ENCODE results near the gene KLRC4.
"Not testable (repeated sequence)": the region's sequence is repeated elsewhere in the genome, so short reads cannot be mapped to it uniquely, and the experiment has no call there.

KLRC4 gene, protein sequence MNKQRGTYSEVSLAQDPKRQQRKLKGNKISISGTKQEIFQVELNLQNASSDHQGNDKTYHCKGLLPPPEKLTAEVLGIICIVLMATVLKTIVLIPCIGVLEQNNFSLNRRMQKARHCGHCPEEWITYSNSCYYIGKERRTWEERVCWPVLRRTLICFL

DNA sequence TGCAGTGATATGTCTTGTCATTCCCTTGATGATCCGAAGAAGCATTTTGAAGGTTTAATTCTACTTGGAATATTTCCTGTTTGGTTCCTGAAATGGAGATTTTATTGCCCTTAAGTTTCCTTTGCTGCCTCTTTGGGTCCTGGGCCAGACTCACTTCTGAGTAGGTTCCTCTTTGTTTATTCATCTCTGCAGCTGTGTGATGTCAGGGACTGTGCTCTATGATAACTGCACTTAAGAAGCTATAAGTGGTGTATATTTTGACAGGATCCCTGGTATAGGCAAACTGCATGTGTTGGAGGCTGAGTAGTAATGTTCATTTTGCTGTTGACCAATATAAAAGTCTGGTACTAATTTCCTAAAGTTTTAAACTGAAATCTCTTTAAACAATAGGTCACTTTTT, at the start of gene KLRC4:
KLRC4 (minus strand) TSS at position 366 of the 400 bp plus-strand sequence; CDS start at position 184, 182 bp downstream.
- DNase-seq (ENCODE audit: low read depth), result peak; percentile 26

DNA sequence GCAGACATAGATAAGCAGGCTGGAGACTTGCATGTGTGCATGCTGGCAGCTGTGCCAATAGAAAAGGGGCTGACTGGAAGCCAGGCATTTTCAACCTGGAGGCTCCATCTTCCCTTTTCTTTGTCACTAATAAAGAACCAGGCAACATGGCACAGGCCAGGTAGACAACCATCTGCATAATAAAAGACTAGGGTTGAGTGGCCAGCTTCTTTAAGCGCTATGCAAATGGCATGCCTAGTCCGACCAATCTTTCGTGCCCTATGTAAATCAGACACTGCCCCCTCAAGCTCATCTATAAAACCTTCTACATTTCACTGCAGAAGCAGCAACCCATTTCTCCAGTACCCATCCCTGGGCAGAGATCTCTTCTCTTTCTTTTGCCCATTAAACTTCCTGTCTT, 48.2 kb upstream of the KLRC4 start:
- DNase-seq (ENCODE audit: low read depth), result no peak

DNA sequence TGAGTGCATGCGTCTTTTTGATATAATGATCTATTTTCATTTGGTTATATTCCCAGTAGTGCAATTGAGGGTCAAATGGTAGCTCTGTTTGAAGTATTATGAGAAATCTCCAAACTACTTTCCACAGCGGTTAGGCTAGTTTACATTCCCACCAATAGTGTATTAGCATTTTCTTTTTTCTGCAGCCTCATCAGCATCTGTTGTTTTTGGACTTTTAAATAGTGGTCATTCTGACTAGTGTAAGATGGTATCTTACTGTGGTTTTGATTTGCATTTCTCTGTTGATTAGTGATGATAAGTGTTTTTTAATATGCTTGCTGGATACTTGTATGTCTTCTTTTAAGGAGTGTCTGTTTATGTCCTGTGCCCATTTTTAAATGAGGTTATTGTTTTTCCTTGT, 47.3 kb upstream of the KLRC4 start:
- no peak for DNase-seq (ENCODE audit: low read depth)

DNA sequence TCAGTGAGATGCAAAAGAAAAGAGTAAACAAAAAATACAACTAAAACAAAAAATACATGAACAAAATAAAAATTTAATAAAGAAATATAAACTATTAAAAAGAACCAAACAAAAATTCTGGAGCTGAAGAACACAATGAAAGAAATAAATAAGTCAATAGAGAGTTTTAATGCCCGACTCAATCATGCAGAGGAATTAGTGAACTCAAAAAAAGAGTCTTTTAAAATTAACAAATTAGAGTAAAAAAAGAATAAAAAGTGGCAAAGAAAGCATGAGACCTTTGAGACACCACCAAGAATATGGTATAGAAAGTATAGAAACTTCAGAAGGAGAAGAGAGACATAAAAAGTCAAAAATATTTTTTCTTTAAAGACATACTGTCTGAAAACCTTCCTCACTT, 46.2 kb upstream of the KLRC4 start:
- DNase-seq (ENCODE audit: low read depth), result no peak

DNA sequence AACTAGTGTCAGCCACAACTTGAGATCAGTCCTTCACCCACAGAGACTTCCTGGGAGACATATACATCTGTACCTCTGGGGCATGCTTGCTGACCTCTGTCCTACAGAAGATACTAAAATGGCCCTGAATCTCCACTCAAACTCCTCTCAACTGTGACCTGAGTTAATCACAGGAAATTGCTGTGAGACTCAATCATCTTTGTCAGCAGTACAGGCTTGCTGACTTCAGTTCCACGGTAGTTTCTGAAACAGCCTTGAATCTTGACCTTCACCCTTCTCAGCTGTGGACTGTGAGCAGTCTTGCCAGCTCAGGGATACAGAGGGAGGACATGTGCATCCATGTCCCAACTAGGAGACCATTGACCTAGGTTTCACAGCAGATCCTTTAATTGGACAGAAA, 45.0 kb upstream of the KLRC4 start:
- peak; percentile 7 for DNase-seq (ENCODE audit: low read depth)

DNA sequence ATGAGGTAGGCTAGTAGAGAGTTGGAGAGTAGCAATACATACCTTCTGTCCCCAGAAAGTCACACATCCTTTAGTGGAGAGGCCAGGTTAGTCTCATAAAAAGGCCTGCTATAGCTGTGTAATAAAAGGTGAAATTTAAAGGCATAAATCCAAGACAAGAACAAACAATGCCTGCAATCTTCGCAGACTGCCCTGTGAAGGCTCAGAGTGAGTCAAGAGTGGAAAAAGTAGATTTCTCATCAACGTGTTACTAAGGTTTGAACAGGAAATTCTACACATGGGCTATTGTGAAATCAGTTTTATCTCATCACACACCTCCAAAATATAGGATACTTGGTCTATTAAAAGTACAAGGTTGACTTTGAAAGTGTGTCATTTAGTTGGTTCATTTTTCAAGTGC, 43.6 kb upstream of the KLRC4 start, which contains the start of gene KLRC1:
KLRC1 (minus strand) TSS at position 222 of the 400 bp plus-strand sequence. CDS start 2,221 bp downstream, outside the sequence.
- DNase-seq (ENCODE audit: low read depth), result peak; percentile 24

DNA sequence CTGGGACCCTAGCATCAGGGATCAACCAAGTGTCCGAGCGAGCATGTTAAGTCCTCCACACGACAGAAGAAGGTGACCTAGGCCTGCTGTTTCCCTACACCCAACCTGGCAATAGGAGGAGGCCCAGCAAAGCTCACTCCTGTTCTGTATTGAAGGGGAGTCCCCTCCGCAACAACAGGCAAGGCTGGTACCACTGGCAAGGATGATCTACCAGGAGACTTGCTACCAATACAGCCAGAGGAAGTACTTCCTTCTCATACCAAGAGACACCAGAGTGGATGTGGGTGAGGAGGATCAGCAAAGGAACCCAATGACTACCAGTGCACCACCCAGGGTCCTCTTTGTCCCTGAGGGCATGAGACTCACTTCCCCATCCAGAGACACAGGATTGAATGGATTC, 38.7 kb upstream of the KLRC4 start:
- DNase-seq (ENCODE audit: low read depth), result no peak

DNA sequence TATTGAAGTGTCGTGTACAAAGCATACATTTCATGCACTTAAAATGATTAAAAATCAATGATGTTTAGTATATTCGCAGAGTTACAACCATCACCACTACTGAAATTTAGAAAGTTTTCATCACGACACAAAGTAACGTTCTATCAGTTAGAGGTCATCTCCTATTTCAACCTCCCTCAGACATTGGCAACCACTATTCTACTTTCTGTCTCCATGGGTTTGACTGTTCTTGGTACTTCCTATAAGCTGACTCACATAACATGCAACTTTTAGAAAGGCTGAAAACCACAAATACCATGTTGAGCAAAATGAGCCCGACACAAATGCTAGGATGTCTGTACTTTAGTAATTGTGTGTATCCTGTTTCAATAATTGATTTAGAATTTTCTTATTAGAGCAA, 36.5 kb upstream of the KLRC4 start:
- DNase-seq (ENCODE audit: low read depth), result not testable (repeated sequence)

DNA sequence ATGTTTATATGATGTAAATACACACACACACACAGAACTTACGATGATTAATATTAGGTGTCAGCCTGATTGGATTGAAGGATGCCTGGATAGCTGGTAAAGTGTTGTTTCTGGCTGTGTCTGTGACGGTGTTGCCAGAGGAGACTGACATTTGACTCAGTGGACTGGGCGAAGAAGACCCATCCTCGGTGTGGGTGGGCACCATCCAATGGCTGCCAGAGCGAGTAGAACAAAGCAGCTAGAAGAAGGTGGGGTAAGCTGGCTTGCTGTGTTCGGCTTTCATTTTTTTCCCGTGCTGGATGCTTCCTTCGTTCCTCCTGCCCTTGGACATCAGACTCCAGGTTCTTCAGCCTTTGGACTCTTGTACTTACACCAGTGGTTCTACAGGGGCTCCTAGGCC, 31.6 kb upstream of the KLRC4 start:
- DNase-seq (ENCODE audit: low read depth), result not testable (repeated sequence)

DNA sequence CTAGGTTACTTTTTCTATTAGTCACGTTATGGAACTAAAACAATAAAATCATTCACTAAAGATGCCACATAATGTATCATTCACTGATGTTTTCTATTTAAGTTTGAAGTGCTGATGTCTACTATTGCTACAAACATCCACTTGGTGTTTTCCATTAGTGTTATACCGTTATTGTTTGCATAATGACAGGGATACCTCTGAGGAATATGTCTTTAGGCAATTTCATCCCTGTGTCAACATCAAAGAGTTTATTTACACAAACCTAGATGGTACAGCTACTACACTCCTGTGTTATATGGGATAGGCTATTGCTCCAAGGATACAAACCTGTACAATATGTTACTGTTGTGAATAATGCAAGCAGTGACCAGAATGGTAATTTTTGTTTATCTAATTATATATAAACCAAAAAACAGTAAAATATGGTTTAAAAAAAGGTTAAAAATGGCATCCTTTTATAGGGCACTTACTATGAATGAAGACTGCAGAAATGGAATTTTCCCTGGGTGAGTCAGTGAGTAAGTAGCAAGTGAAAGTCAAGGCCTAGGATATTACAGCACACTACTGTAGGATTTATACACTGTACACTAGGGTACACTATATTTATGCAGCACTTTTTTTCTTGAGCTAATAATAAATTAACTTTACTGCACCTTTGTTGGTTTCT, 30.2 kb upstream of the KLRC4 start:
- DNase-seq (ENCODE audit: low read depth), result peak; percentile 46

DNA sequence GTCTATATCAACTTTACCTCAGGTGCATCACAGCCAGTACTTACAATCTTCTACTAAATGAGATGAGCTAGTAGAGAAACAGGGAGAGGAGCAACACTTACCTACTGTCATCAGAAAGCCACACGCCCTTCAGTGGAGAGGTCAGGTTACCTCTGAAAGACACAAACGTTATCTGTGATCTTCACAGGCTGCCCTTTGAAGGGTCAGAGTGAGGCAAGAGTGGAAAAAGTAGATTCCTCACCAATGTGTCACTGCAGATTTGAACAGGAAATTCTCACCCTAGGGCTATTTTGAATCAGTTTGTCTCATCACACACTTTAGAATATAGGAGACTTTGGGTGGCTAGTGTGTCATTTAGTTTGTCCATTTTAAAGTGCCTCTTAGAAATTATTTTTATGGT, 28.0 kb upstream of the KLRC4 start:
- DNase-seq (ENCODE audit: low read depth), result not testable (repeated sequence)

DNA sequence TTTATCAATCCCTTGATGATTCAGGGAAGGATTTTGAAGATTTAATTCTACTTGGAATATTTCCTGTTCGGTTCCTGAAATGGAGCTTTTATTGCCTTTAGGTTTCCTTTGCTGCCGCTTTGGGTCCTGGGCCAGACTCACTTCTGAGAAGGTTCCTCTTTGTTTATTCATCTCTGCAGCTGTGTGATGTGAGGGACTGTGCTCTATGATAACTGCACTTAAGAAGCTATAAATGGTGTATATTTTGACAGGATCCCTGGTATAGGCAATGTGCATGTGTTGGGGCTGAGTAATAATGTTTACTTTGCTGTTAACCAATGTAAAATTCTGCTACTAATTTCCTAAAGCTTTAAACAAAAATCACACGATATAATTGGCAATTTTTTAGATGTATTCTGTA, 26.3 kb upstream of the KLRC4 start, which contains the start of gene KLRC2:
KLRC2 (minus strand) TSS at position 195 of the 400 bp plus-strand sequence; CDS start at position 171, 24 bp downstream.
- DNase-seq (ENCODE audit: low read depth), result peak; percentile 69

DNA sequence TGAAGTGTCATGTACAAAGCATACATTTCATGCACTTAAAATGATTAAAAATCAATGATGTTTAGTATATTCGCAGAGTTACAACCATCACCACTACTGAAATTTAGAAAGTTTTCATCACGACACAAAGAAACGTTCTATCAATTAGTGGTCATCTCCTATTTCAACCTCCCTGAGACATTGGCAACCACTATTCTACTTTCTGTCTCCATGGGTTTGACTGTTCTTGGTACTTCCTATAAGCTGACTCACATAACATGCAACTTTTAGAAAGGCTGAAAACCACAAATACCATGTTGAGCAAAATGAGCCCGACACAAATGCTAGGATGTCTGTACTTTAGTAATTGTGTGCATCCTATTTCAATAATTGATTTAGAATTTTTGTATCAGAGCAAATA, 21.1 kb upstream of the KLRC4 start:
- DNase-seq (ENCODE audit: low read depth), result peak; percentile 22

DNA sequence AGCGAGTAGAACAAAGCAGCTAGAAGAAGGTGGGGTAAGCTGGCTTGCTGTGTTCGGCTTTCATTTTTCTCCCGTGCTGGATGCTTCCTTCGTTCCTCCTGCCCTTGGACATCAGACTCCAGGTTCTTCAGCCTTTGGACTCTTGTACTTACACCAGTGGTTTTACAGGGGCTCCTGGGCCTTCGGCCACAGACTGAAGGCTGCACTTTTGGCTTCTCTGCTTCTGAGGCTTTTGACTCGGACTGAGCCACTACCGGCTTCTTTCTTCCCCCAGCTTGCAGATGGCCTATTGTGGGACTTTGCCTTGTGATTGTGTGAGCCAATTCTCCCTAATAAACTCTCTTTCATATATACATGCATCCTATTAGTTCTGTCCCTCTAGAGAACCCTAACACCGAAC, 16.4 kb upstream of the KLRC4 start:
- not testable (repeated sequence) for DNase-seq (ENCODE audit: low read depth)

DNA sequence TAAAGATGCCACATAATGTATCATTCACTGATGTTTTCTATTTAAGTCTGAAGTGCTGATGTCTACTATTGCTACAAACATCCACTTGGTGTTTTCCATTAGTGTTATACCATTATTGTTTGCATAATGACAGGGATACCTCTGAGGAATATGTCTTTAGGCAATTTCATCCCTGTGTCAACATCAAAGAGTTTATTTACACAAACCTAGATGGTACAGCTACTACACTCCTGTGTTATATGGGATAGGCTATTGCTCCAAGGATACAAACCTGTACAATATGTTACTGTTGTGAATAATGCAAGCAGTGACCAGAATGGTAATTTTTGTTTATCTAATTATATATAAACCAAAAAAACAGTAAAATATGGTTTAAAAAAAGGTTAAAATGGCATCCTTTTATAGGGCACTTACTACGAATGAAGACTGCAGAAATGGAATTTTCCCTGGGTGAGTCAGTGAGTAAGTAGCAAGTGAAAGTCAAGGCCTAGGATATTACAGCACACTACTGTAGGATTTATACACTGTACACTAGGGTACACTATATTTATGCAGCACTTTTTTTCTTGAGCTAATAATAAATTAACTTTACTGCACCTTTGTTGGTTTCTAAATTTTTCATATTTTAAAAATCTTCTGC, 14.8 kb upstream of the KLRC4 start:
- peak; percentile 63 for DNase-seq (ENCODE audit: low read depth)

DNA sequence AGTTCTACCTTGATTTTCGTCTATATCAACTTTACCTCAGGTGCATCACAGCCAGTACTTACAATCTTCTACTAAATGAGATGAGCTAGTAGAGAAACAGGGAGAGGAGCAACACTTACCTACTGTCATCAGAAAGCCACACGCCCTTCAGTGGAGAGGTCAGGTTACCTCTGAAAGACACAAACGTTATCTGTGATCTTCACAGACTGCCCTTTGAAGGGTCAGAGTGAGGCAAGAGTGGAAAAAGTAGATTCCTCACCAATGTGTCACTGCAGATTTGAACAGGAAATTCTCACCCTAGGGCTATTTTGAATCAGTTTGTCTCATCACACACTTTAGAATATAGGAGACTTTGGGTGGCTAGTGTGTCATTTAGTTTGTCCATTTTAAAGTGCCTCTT, 12.6 kb upstream of the KLRC4 start:
- DNase-seq (ENCODE audit: low read depth), result not testable (repeated sequence)

DNA sequence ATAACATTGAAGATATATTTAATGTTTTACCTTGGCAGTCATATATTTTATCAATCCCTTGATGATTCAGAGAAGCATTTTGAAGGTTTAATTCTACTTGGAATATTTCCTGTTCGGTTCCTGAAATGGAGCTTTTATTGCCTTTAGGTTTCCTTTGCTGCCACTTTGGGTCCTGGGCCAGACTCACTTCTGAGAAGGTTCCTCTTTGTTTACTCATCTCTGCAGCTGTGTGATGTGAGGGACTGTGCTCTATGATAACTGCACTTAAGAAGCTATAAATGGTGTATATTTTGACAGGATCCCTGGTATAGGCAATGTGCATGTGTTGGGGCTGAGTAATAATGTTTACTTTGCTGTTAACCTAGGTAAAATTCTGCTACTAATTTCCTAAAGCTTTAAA, 10.8 kb upstream of the KLRC4 start, which contains the start of gene KLRC3:
KLRC3 (minus strand) TSS at position 262 of the 400 bp plus-strand sequence; CDS start at position 217, 45 bp downstream.
- peak; percentile 47 for DNase-seq (ENCODE audit: low read depth)

DNA sequence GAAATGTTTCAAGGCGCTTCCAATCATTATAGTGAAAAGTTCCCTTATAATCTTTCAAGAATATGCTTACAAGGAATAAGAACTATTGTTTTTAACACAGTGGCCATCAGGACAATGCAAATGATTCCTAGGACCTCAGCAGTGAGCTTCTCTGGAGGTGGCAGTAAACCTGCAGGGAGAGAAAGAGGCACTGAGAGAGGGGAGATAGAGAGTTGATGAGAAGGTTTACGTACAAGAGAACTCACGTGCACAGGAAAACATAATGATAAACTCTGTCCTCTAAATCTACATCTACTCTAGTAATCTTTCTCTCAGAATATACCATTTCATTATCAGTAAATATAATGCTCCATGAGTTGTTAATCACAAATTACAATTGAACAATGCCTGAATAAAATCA, 715 bp downstream of the KLRC4 start:
- DNase-seq (ENCODE audit: low read depth), result no peak

DNA sequence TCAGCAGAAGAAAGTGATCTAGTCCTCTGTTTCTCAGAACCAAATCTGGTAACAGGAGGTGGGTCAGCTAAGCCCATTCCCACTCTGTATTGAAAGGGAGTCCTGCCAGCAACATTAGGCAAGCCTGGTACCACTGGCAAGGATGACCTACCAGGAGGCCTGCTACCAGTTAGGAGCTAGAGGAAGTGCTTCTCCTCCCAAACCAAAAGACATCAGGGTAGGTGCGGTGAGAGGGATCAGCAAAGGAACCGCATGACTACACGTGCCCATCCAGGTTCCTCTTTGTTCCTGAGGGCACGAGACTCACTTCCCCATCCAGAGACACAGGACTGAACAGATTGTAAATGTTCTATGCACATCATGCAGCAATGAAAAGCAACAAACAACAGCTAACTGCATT, 2.8 kb downstream of the KLRC4 start:
- no peak for DNase-seq (ENCODE audit: low read depth)

DNA sequence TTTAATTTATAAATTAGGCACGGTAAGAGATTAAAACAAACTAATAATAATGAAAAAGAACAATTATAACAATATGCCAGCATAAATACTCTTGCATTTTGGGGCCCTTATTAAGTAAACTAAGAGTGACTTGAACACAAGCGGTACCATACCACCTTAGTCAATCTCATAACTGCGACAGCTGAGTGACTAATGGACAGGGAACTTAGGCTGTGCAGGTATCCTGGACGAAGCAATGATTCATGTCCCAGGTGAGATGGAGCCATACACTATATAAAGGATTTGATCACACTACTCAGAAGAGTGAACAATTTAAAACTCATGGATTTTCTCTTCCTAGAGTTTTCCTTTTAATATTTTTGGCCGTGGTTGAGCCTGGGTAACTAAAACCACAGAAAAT, 4.3 kb downstream of the KLRC4 start:
- no peak for DNase-seq (ENCODE audit: low read depth)

DNA sequence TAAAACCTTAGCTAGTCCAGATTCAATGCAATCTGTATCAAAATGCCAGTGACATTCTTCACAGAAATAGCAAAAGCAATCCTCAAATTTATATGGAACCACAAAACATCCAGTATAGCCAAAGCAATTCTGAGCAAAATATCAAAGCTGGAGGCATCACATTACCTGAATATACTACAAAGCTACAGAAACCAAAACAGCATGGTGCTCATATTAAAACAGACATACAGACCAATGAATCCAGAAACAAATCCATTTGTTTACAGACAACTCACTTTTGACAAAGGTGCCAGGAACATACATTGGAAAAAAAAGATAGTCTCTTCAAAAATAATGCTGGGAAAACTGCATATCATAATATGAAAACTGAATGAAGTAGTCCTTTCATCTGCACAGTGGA, 4.8 kb downstream of the KLRC4 start:
- DNase-seq (ENCODE audit: low read depth), result no peak

DNA sequence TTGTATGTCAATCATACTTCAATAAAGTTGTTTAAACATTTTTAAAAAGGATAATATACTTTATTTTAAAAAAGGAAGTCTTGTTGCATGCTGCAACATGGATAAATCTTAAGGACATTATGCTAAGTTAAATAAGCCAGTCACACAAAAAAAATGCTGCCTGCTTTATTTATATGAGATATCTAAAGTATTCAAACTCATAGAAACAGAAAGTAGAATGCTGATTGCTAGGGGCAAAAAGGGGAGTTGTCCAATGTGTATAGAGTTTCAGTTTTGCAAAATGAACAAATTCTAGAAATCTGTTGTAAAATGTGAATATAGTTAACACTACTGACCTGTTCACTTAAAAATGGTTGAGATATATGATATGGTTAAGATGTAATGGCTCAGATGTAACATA, 8.7 kb downstream of the KLRC4 start:
- no peak for DNase-seq (ENCODE audit: low read depth)

DNA sequence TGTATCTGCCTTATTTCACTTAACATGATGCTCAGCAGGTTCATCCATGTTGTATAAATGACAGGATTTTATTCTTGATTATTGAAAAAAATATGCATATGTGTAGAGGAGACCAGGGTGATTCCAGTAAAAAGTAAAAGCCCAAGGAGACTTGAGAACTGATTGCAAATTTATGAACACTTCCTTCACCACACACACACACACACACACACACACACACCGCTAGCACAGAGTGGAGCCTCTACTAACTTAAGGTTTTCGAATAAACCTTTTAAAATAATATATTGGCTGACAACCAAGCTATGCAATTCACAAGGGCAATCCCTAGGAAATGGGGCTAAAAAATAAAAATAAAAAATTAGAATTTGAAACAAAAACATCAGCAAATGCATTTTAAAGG, 11.4 kb downstream of the KLRC4 start:
- no peak for DNase-seq (ENCODE audit: low read depth)

All from ELR (cell line).